ENCODE measurements around the gene GXYLT1.

- TF ChIP-seq GABPA (tag; conservative IDR thresholded peaks at IDR 0.05; ENCODE audit: low read depth) (no peak), RFX5 (IDR thresholded peaks at IDR 0.05; ENCODE audit: low read depth, low read length) (no peak), SMARCE1 (IDR thresholded peaks at IDR 0.05) (peak; percentile 66; the same call in 1 of the 2 replicates), TAF1 (IDR thresholded peaks at IDR 0.05; ENCODE audit: control insufficient read depth, extremely low read depth, insufficient read depth, low read length, severe bottlenecking) (no peak), CBX8 (IDR thresholded peaks at IDR 0.05; ENCODE audit: borderline replicate concordance, extremely low read depth, low read depth, low read length, poor library complexity, severe bottlenecking) (no peak), ZNF655 (CRISPR knock-in tag; IDR thresholded peaks at IDR 0.05) (no peak), POLR2A (conservative IDR thresholded peaks at IDR 0.05) (no peak), BACH1 (tag; IDR thresholded peaks at IDR 0.05) (no peak), KLF1 (tag; IDR thresholded peaks at IDR 0.05) (no peak), BHLHE40 (IDR thresholded peaks at IDR 0.05; ENCODE audit: low read length) (peak; percentile 35; the same call in 1 of the 2 replicates), ESRRA (IDR thresholded peaks at IDR 0.05; ENCODE audit: borderline replicate concordance, low read depth) (no peak), TRIM28 (IDR thresholded peaks at IDR 0.05) (no peak)
- TF ChIP-seq, protein P1, sequence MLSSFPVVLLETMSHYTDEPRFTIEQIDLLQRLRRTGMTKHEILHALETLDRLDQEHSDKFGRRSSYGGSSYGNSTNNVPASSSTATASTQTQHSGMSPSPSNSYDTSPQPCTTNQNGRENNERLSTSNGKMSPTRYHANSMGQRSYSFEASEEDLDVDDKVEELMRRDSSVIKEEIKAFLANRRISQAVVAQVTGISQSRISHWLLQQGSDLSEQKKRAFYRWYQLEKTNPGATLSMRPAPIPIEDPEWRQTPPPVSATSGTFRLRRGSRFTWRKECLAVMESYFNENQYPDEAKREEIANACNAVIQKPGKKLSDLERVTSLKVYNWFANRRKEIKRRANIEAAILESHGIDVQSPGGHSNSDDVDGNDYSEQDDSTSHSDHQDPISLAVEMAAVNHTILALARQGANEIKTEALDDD (IDR thresholded peaks at IDR 0.05) = no peak
These were observed 50.4 kb downstream of the GXYLT1 start for GRCh38 chr12:42094277-42094676.
